ENCODE results near the gene MYBPH.
A peak's percentile ranks its signal among the peaks of the same experiment; 100 is the strongest.

Gene MYBPH

GRCh38 chr1:203175237-203175826 lies at the start of gene MYBPH:
Gene MYBPH, minus strand, starts transcription at chr1:203175826. Its CDS starts 71 bp downstream, at chr1:203175755.
- no peak for DNase-seq (ENCODE audit: low spot score)

- DNase-seq (ENCODE audit: low spot score) = no peak
These were observed 49.4 kb upstream of the MYBPH start for GRCh38 chr1:203225071-203225470.

- no peak for DNase-seq (ENCODE audit: low spot score)
These were observed 47.6 kb upstream of the MYBPH start for GRCh38 chr1:203223012-203223775.

- no peak for DNase-seq (ENCODE audit: low spot score)
These were observed 44.3 kb upstream of the MYBPH start for GRCh38 chr1:203219934-203220333.

- DNase-seq (ENCODE audit: low spot score) = no peak
These were observed 43.5 kb upstream of the MYBPH start for GRCh38 chr1:203219171-203219570.

GRCh38 chr1:203217668-203218067 lies 42.0 kb upstream of the MYBPH start:
- DNase-seq (ENCODE audit: low spot score) = no peak

GRCh38 chr1:203217139-203217655 lies 41.6 kb upstream of the MYBPH start:
- no peak for DNase-seq (ENCODE audit: low spot score)

- peak; percentile 70 for DNase-seq (ENCODE audit: low spot score)
These were observed 40.9 kb upstream of the MYBPH start for GRCh38 chr1:203216274-203217138.

GRCh38 chr1:203215573-203215972 lies 39.9 kb upstream of the MYBPH start:
- DNase-seq (ENCODE audit: low spot score) = no peak

- no peak for DNase-seq (ENCODE audit: low spot score)
These were observed 39.2 kb upstream of the MYBPH start for GRCh38 chr1:203214871-203215270.

- no peak for DNase-seq (ENCODE audit: low spot score)
These were observed 37.5 kb upstream of the MYBPH start for GRCh38 chr1:203213126-203213525.

GRCh38 chr1:203211812-203212211 lies 36.2 kb upstream of the MYBPH start:
- DNase-seq (ENCODE audit: low spot score) = no peak

- DNase-seq (ENCODE audit: low spot score) = no peak
These were observed 35.4 kb upstream of the MYBPH start for GRCh38 chr1:203210988-203211387.

GRCh38 chr1:203210350-203210749 lies 34.7 kb upstream of the MYBPH start:
- DNase-seq (ENCODE audit: low spot score) = no peak

- no peak for DNase-seq (ENCODE audit: low spot score)
These were observed 32.6 kb upstream of the MYBPH start for GRCh38 chr1:203208181-203208580.

- DNase-seq (ENCODE audit: low spot score) = no peak
These were observed 32.1 kb upstream of the MYBPH start for GRCh38 chr1:203207751-203208150.

GRCh38 chr1:203206129-203206687 lies 30.6 kb upstream of the MYBPH start:
- DNase-seq (ENCODE audit: low spot score) = no peak

GRCh38 chr1:203204756-203205155 lies 29.1 kb upstream of the MYBPH start:
- no peak for DNase-seq (ENCODE audit: low spot score)

- DNase-seq (ENCODE audit: low spot score) = no peak
These were observed 27.0 kb upstream of the MYBPH start for GRCh38 chr1:203202431-203203245.

GRCh38 chr1:203201516-203202205 lies 26.0 kb upstream of the MYBPH start:
- DNase-seq (ENCODE audit: low spot score) = no peak

- DNase-seq (ENCODE audit: low spot score) = no peak
These were observed 25.3 kb upstream of the MYBPH start for GRCh38 chr1:203200916-203201315.

All from CD4-positive, alpha-beta T cell treated with Interleukin-2 at 100 ng/mL for 4 hours (primary cell).